NOMO-1 (cell line): Measurements from ENCODE around the gene VWC2L.

Experiments
- DNase-seq, 2 experiments: peaks; one replicate each; lab custom pipeline; 2025; ENCODE audit not compliant: unreplicated experiment in 2 of 2; lab: John Stamatoyannopoulos, UW

Gene VWC2L

DNA sequence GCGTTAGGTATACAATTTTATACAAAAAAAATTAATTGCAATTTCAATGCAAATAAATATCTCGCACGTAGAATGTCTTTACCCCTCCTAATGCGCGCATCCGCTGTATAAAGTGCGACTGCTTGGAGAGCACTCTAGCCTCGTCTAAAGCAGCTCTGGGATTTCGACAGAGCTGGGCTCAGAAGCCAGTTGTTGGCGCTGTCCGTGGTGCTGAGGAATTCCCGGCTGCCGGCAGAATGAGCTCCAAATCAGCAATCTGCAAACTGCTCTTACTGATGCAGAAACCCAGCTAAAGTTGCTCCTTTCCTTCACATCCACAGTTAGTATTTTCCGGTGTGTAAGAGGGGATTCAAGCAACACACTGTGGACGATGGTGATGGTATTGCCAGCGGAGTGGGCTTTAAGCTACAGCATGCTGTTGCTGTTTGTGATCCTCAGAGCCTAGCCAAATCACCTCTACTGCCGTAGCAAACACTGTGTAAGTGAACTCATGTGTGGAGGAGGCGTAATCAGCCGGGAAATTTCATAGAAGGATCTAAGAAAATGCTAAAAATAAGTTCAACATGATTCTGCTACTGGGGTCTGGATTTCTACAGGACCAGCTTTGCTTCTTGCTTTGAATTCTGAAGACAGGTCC is at the start of gene VWC2L:
Gene VWC2L (plus strand): TSS at position 137 of the 637 bp plus-strand sequence. CDS start 3,140 bp downstream, outside the sequence.
- peak; percentile 6 to 21 for DNase-seq

- no peak for DNase-seq
Observed at GRCh38 chr2:214361116-214361515, 49.7 kb upstream of the VWC2L start.

DNA sequence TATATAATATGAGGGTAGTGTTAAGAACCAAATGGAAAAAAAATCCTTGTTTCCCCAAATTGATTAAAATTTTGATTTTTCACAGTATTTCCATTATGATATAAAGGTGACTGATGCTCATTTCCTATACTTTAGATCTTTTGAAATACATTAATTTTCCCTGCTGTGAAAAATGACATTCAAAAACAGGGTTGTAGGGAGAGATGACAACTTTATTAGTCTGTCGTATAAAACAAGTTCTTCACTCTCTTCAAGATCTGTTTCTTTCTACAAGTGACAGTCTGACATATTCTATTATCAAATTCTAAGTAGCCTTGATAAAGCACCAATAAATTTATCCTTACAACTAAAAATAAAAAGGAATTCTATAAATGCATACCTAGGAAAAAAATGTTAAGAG is 45.3 kb upstream of the VWC2L start:
- no peak for DNase-seq

GRCh38 chr2:214367171-214367570 is 43.7 kb upstream of the VWC2L start:
- DNase-seq, result no peak

GRCh38 chr2:214376618-214377285 is 34.1 kb upstream of the VWC2L start:
- DNase-seq, result no peak

DNA sequence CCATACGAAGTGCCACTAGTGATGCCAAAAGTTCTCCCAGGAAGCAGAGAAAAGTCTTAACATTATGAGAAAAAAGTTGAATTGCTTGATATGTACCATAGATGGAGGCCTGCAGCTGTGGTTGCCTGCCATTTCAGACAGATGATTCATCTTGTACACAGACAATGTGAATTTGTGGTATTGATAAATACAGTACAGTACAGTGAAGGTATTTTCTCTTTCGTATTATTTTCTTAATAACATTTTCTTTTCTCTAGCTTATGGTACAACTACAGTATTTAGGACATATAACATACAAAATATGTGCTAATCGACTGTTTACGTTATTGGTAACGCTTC is 33.6 kb upstream of the VWC2L start:
- no peak for DNase-seq

DNA sequence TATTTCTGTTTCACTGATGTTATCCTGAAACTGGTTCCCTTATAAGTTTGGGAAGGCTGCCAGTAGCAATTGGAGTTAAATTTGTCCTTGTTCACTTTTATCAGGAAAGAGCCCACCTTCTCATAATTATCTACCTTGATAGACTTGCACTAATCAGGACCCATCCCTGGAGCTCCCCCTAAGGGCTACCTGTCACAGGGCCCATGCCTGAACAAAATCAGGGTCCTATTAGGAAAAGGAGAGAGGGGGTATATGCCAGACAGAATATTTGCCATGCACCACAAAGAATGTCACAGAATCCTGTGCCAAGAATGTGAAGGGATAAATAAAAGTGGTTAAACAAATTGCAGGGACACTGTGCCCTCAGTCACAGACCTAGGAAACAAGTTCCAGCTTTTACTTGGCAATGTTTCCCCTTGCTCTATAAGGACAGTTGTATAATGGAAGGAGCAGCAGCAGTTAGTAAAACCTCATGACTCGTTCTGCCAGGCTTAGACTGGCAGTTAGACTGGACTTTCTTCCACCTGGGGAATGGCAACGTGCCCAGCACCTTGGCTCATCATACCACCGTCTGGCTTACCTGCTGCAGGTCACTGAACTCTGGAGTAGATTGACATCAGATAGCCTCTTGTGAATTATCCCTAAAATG is 32.3 kb upstream of the VWC2L start:
- DNase-seq, result no peak

GRCh38 chr2:214379227-214379626 is 31.6 kb upstream of the VWC2L start:
- DNase-seq, result no peak

- DNase-seq, result no peak
Observed at GRCh38 chr2:214380681-214381080, 30.2 kb upstream of the VWC2L start.

GRCh38 chr2:214382229-214382628 is 28.6 kb upstream of the VWC2L start:
- no peak for DNase-seq

GRCh38 chr2:214386720-214387119 is 24.1 kb upstream of the VWC2L start:
- DNase-seq, result no peak

GRCh38 chr2:214389334-214389733 is 21.5 kb upstream of the VWC2L start:
- no peak for DNase-seq

DNA sequence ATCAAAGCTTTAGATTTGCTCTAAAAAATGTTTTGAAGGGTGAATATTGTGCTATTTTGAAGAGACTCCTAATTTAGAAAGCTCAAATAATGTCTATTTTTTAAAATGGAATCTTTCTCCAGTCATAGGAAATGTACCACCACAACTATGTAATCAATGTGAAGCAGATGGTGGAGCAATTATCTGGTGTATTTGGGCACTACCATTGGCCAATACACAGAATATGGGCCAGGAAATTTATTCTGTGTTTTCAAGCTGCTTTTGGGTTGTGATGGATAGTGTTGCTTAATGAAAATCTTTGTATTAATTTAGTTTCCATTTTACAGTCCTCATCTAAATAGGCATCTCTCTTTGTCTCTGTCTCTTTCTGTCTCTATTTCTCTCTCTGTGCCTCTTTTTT is 17.1 kb upstream of the VWC2L start:
- DNase-seq, result no peak

GRCh38 chr2:214395040-214395439 is 15.8 kb upstream of the VWC2L start:
- DNase-seq, result no peak

DNA sequence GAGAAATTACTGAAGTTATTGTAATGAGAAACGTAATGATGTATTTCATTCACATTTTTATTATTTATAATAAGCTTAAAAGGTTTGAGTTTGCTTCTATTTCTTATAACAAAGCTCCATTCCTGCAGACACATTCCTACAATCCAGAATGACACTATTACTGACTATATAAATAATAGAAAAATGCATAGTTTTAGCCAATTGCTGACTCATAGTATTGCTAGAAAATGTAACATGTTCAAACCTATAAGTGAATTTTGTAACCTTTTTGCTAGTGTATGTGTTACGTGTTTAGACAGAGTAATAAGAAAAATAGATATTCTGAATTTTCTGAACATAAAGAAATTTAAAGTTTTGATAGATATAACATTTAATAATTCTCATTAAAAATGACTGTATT is 9.3 kb upstream of the VWC2L start:
- no peak for DNase-seq

- no peak for DNase-seq
Observed at GRCh38 chr2:214410128-214410775, 602 bp upstream of the VWC2L start.

- no peak for DNase-seq
Observed at GRCh38 chr2:214412679-214413078, 1.8 kb downstream of the VWC2L start.

- no peak for DNase-seq
Observed at GRCh38 chr2:214436470-214436869, 25.6 kb downstream of the VWC2L start.

GRCh38 chr2:214450118-214450894 is 39.5 kb downstream of the VWC2L start:
- no peak for DNase-seq

GRCh38 chr2:214451516-214452275 is 40.8 kb downstream of the VWC2L start:
- no peak for DNase-seq
